ENCODE results near the gene FAM168A.

GRCh38 chr11:73623686-73624085 is 25.8 kb upstream of the FAM168A start:
- TF ChIP-seq CTCF (IDR thresholded peaks at IDR 0.05) (no peak), POLR2A (IDR thresholded peaks at IDR 0.05) (no peak)
